Peyer's patch (tissue), 4 donors: ENCODE data around the gene CD28.

Experiments
- POLR2A ChIP-seq, 2 donors: fragments of 450-650 bp; IDR thresholded peaks; one replicate each; pipeline ENCODE4 v1.5.1; 2017; ENCODE audit warnings: antibody characterized with exemption in 2 of 2, mild to moderate bottlenecking in 2 of 2, moderate library complexity in 2 of 2
- TF ChIP-seq, protein P1 (sequence below), 6 experiments: fragments of 450-650 bp in 4 of 6; fragments of 200-600 bp in 2 of 6; sonication (generic) in 1 of 6; IDR thresholded peaks; one replicate each; pipeline ENCODE4 v1.5.1; 2017 to 2019; ENCODE audit warnings: antibody characterized with exemption in 6 of 6, mild to moderate bottlenecking in 3 of 6, moderate library complexity in 1 of 6

DNA sequence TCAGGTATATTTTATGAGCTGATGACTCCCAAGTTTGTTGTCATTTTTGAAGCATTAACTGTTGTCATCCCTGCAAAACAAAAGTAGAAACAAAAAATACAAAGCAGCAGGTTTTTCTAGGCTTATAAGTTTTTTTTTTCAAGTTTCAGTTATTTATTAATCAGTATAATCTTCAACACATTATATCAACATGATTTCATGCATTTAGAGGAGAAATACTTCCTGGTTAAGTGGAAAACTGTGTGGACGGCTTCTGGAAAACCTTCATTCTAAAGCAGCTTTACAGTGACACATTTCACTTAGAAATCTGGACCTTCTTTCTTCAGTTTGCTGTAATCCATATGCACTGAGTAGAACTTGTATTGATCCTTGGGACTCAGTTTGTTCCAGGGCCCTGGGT, 34.6 kb upstream of the CD28 start:
- no peak for TF ChIP-seq POLR2A (IDR thresholded peaks at IDR 0.05)
- TF ChIP-seq, protein P1, sequence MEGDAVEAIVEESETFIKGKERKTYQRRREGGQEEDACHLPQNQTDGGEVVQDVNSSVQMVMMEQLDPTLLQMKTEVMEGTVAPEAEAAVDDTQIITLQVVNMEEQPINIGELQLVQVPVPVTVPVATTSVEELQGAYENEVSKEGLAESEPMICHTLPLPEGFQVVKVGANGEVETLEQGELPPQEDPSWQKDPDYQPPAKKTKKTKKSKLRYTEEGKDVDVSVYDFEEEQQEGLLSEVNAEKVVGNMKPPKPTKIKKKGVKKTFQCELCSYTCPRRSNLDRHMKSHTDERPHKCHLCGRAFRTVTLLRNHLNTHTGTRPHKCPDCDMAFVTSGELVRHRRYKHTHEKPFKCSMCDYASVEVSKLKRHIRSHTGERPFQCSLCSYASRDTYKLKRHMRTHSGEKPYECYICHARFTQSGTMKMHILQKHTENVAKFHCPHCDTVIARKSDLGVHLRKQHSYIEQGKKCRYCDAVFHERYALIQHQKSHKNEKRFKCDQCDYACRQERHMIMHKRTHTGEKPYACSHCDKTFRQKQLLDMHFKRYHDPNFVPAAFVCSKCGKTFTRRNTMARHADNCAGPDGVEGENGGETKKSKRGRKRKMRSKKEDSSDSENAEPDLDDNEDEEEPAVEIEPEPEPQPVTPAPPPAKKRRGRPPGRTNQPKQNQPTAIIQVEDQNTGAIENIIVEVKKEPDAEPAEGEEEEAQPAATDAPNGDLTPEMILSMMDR (IDR thresholded peaks at IDR 0.05) = no peak
